Gastrocnemius medialis (tissue), 4 donors: ENCODE measurements around the gene OGDH.

Experiments used
- CTCF ChIP-seq, 5 experiments: fragments of 450-650 bp in 3 of 5; fragments of 200-600 bp in 2 of 5; sonication (generic) in 2 of 5; IDR thresholded peaks in 4 of 5; conservative IDR thresholded peaks in 1 of 5; 1 replicate in 4 of 5; 2 replicates in 1 of 5; pipeline ENCODE4 v1.5.1; 2016 to 2019; ENCODE audit warnings: antibody characterized with exemption in 5 of 5, mild to moderate bottlenecking in 3 of 5, moderate library complexity in 3 of 5
- POLR2A ChIP-seq, 2 donors: fragments of 450-650 bp; IDR thresholded peaks; one replicate each; pipeline ENCODE4 v1.6.1; 2017; ENCODE audit warnings: antibody characterized with exemption in 2 of 2, mild to moderate bottlenecking in 2 of 2, moderate library complexity in 2 of 2

DNA sequence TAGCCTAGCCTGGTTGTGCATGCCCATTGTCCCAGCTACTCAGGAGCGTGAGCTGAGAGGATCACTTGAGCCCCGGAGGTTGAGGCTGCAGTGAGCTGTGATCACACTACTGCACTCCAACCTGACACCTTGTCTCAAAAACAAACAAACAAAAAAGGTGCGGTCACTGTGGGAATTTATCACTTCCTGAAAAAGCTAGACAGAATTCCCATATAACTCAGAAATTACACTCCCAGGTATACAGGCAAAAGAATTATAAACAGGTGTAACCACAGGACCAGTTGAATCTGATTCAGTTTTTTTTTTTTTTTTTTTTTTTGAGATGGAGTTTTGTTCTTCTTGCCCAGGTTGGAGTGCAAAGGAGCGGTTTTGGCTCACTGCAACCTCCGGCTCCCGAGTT is 3.2 kb upstream of the OGDH start:
- no peak for TF ChIP-seq POLR2A (IDR thresholded peaks at IDR 0.05)
- no peak for TF ChIP-seq CTCF (IDR thresholded peaks at IDR 0.05 in 4 of 5, conservative IDR thresholded peaks at IDR 0.05 in 1 of 5)
